Uterine smooth muscle cell (primary cell): ENCODE data around the gene SPEM1. TPM values are rescaled to one million over a fixed set of nuclear protein-coding genes. Genes with fewer than 3 reads are reported as not detected.

ENCODE experiments used
- total RNA-seq: library from RNA; depleted of rRNA; stranded (reverse); fragments of >200 nt; gene quantifications from 2 replicates; pipeline ENCODE4 v1.2.3, GENCODE V29; 2014

SPEM1 gene, protein sequence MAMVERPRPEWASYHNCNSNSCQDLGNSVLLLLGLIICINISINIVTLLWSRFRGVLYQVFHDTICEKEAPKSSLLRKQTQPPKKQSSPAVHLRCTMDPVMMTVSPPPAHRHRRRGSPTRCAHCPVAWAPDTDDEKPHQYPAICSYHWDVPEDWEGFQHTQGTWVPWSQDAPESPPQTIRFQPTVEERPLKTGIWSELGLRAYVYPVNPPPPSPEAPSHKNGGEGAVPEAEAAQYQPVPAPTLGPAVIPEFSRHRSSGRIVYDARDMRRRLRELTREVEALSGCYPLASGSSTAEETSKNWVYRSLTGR
- total RNA-seq: not detected in 2 replicates

GRCh38 chr17:7419819-7420610 is at the start of gene SPEM1:
SPEM1 (plus strand) TSS chr17:7420324; CDS start chr17:7420385, 61 bp downstream.

DNA sequence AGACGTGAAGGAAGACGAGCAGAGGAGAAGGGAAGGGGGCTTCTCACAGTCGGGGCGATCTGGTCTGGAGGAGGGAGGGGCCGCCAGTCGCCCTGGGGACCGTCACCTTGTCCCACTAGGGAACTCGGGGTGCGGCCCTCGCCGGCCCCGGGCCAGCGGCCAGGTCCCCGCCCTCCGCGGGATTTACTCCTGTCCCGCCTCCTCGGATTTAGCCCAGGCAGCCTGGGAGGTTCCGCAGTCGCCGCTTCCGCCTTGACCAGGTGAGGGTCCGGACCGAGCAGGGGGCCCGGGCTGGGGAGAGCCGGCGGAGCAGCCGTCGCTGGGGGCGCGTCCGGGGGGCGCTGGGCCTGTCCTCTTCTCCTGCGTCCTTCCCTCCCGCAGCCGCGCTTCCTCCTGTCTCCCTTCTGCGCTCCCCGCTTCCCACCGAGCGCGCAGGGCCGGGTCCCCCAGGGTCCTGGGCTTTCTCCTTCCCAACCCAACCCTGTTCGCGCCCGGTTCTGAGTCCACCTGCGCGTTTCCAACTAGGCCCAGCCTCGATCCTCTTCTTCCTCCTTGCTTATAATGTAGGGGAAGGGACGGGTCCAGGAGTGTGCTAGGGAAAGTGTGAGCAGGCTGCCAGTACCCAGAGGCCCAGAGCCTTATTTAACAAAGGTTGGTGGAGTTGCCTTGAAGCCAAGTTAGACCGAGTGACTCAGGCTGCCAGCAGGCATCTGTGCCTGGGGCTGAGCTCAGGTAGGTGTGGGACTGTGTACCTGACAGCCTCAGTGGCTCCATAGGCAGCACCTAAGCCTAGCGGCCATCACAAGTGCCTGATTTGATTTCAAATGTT is 39.1 kb upstream of the SPEM1 start, which contains the start of gene TNK1:
Gene TNK1 (plus strand): TSS at position 235 of the 829 bp plus-strand sequence. CDS start 1,838 bp downstream, outside the sequence.

GRCh38 chr17:7394452-7395191 is 25.5 kb upstream of the SPEM1 start, which contains the start of gene PLSCR3:
PLSCR3 (minus strand) TSS chr17:7394525; CDS start chr17:7394110, 415 bp downstream.

GRCh38 chr17:7403977-7404736 is 16.0 kb upstream of the SPEM1 start, which contains the start of gene TMEM256:
TMEM256 (minus strand) TSS chr17:7404097; CDS start chr17:7404084, 13 bp downstream.

DNA sequence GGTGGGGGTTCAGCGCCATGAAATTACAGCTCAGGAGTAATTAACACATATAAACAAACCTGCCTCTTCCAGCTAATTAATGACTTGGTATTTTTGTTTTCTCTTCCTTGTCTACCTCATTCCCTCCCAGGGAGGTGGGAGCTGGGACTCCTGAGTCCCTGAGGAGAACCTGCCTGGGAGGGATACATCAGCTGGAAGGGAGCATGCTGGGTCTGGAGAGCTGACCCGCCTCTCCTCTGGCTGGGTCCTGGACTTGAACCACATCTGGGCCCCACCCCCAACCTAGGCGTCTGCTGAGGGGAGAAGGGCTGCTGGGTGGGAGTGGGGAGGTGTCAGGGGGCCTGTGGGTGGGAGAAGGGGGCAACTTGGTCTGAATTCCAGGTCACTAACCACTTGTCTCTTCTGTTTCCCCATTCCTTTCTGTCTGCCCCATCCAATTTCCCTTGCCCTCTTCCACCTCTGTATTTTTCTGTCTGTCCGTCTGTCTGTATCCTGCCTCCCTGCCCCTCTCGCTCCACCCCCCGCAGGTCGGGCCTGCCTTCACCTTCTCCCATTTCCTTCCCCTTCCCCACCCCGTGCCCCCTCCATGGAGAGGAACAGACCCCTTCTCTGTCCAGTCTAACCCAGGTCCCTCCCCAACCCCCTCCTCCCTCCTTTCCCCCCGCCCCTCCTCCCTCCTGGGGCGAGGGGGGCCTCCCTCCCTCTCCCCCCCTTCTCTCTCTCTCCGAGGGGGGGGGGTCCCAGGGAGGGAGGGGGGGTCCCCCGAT is 12.5 kb upstream of the SPEM1 start, which contains the start of gene NLGN2:
Gene NLGN2 (plus strand): TSS at position 361 of the 767 bp plus-strand sequence. CDS start 411 bp downstream, outside the sequence.

DNA sequence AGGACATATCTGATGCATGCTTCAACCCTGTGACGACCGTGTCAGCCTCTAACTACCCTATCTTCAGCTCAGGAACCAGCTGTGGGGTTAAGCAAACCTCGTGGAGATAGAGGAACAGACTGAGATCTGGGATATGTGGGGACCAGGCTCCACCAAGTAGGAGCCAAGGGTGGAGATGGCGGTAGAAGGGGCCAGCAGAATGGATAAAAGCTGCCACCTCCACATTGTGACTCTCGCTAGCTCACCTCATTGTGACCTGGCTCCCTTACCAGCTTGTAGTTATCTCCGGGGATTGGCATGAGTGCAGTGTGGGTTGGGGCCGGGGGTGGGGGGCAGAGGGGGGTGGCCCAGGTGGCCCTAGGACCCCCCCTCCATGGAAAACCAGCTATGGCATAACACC is 5.2 kb downstream of the SPEM1 start, which contains the start of gene SPEM2:
Gene SPEM2 (plus strand): TSS at position 301 of the 400 bp plus-strand sequence. CDS start 73 bp downstream, at position 374.

DNA sequence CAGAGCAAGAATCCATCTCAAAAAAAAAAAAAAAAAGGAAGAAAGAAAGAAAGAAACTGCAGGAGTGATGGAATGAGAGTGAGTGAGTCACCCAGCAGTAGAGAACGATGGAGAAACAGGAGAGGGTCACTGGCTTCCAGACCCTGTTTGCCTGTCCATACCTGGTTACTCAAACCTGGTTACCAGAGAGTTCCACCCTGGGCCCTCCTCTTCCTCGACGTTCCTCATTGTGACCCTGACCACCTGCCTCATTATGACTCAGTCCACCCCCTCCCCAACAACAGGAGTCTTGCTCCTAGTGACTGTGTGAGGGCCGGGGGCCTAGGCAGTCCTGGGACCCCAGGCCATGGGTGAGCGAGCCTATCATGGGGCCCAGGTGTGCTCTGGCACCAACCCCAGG is 8.4 kb downstream of the SPEM1 start, which contains the start of gene SPEM3:
Gene SPEM3 (plus strand): TSS at position 301 of the 400 bp plus-strand sequence. CDS start 46 bp downstream, at position 347.

DNA sequence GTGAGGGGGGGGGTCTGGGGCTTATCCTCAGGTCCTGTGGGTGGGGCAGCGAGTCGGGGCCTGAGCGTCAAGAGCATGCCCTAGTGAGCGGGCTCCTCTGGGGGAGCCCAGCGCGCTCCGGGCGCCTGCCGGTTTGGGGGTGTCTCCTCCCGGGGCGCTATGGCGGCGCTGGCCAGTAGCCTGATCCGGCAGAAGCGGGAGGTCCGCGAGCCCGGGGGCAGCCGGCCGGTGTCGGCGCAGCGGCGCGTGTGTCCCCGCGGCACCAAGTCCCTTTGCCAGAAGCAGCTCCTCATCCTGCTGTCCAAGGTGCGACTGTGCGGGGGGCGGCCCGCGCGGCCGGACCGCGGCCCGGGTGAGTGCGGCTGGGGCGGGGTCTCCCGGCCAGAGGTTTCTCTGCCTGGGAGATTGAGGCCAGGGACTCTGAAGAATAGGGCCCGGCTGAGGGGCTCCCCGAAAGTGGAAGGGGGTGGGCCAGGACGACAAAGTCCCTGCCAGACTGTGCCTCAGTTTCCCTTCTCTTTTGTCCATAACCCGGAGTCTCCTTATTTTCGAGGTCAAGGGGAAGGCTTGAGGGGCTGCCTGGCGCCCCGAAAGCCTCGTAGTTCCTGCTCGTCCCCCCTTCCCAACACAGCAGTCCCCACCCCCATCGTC is 19.5 kb downstream of the SPEM1 start, which contains the start of gene FGF11:
Gene FGF11 (plus strand): TSS at position 51 of the 651 bp plus-strand sequence. CDS start 109 bp downstream, at position 160.

DNA sequence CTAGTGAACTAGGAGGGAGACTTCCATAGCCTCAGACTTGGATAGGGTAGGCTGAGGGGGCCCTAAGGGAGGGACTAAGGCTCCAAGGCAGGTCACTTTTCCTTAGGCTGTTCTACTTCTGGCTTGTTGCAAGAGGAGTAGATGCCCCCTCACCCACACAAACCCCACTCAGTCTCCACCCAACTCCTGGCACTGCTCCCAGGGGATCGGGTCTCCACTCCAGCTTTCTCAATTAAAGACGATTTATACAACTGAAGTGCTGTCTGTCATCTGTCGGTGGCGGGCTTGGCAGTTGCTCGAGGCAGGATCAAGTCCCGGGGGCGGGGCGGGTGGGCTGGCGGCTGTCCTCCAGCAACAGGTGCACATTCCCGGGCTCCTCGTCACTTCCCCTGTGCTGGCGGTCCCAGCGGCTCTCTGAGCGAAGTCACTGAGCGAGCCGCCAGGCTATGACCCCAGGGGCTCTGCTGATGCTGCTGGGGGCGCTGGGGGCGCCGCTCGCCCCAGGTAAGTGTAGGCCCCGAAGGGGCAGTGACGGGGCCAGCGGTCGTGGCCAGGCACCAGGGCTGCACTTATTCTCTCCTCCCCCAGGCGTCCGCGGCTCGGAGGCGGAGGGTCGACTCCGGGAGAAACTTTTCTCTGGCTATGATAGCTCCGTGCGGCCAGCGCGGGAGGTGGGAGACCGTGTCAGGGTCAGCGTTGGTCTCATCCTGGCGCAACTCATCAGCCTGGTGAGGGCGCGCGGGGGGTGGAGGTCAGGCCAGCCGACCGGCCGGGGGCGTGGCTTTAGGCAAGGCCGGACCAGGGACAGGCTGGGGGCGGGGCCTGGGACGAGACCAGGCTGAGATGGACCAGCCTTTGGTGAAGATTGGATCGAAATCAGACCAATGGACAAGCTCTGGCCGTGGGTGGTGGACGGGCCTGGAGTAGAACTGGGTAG is 24.8 kb downstream of the SPEM1 start, which contains the start of gene CHRNB1:
Gene CHRNB1 (plus strand): TSS at position 380 of the 937 bp plus-strand sequence. CDS start 67 bp downstream, at position 447.

Other genes with a start within 250 kb of the SPEM1 start
- gene ASGR1, start 241.0 kb upstream of the SPEM1 start, total RNA-seq: 1.3 and 1.4 TPM in 2 replicates
- gene DLG4, start 200.5 kb upstream of the SPEM1 start, total RNA-seq: 15.9 and 19.2 TPM in 2 replicates
- gene ACADVL, start 200.4 kb upstream of the SPEM1 start, total RNA-seq: 162 and 238 TPM in 2 replicates
- 95.3 and 99.5 TPM in 2 replicates for gene DVL2, start 185.8 kb upstream of the SPEM1 start, total RNA-seq
- gene PHF23, start 180.9 kb upstream of the SPEM1 start, total RNA-seq: 42.5 and 45.5 TPM in 2 replicates
- 74.6 and 149 TPM in 2 replicates for gene GABARAP, start 177.9 kb upstream of the SPEM1 start, total RNA-seq
- gene CTDNEP1, start 168.6 kb upstream of the SPEM1 start, total RNA-seq: 25.7 and 27.9 TPM in 2 replicates
- gene ELP5, start 168.1 kb upstream of the SPEM1 start, total RNA-seq: 33.0 and 35.5 TPM in 2 replicates
- gene CLDN7, start 157.8 kb upstream of the SPEM1 start, total RNA-seq: 2.1 and 4.5 TPM in 2 replicates
- gene SLC2A4, start 138.6 kb upstream of the SPEM1 start, total RNA-seq: under 0.01 TPM in 2 replicates
- under 0.01 TPM in 2 replicates for gene YBX2, start 125.7 kb upstream of the SPEM1 start, total RNA-seq
- 450 and 1,318 TPM in 2 replicates for gene EIF5A, start 112.7 kb upstream of the SPEM1 start, total RNA-seq
- gene GPS2, start 105.0 kb upstream of the SPEM1 start, total RNA-seq: 34.6 and 43.2 TPM in 2 replicates
- 24.0 and 32.6 TPM in 2 replicates for gene NEURL4, start 91.0 kb upstream of the SPEM1 start, total RNA-seq
- 2.4 and 5.7 TPM in 2 replicates for gene ACAP1, start 83.8 kb upstream of the SPEM1 start, total RNA-seq
- gene KCTD11, start 68.2 kb upstream of the SPEM1 start, total RNA-seq: 6.5 and 9.4 TPM in 2 replicates
- not detected in 2 replicates for gene TMEM95, start 65.2 kb upstream of the SPEM1 start, total RNA-seq
- gene TNK1, start 39.2 kb upstream of the SPEM1 start, total RNA-seq: under 0.01 and 0.66 TPM in 2 replicates
- gene PLSCR3, start 25.8 kb upstream of the SPEM1 start, total RNA-seq: 11.4 and 20.5 TPM in 2 replicates
- 69.7 and 102 TPM in 2 replicates for gene TMEM256, start 16.2 kb upstream of the SPEM1 start, total RNA-seq
- 8.2 and 10.7 TPM in 2 replicates for gene NLGN2, start 12.5 kb upstream of the SPEM1 start, total RNA-seq
- gene SPEM2, start 5.3 kb downstream of the SPEM1 start, total RNA-seq: not detected in 2 replicates
- not detected in 2 replicates for gene SPEM3, start 8.5 kb downstream of the SPEM1 start, total RNA-seq
- gene TMEM102, start 15.1 kb downstream of the SPEM1 start, total RNA-seq: 1.2 and 2.2 TPM in 2 replicates
- 0.77 and 1.7 TPM in 2 replicates for gene FGF11, start 19.2 kb downstream of the SPEM1 start, total RNA-seq
- 3.4 and 6.6 TPM in 2 replicates for gene CHRNB1, start 24.7 kb downstream of the SPEM1 start, total RNA-seq
- gene ZBTB4, start 59.3 kb downstream of the SPEM1 start, total RNA-seq: 14.8 and 24.1 TPM in 2 replicates
- gene SLC35G6, start 61.1 kb downstream of the SPEM1 start, total RNA-seq: not detected in 2 replicates
- gene POLR2A, start 64.0 kb downstream of the SPEM1 start, total RNA-seq: 90.6 and 114 TPM in 2 replicates
- gene TNFSF12, start 128.7 kb downstream of the SPEM1 start, total RNA-seq: 6.1 and 10.0 TPM in 2 replicates
- 0.44 and 0.75 TPM in 2 replicates for gene TNFSF13, start 138.4 kb downstream of the SPEM1 start, total RNA-seq
- gene SENP3, start 141.6 kb downstream of the SPEM1 start, total RNA-seq: 73.1 and 83.8 TPM in 2 replicates
- gene CD68, start 159.3 kb downstream of the SPEM1 start, total RNA-seq: 12.8 and 16.2 TPM in 2 replicates
- gene MPDU1, start 163.5 kb downstream of the SPEM1 start, total RNA-seq: 77.5 and 140 TPM in 2 replicates
- 0.12 and 0.33 TPM in 2 replicates for gene SOX15, start 169.8 kb downstream of the SPEM1 start, total RNA-seq
- gene FXR2, start 194.6 kb downstream of the SPEM1 start, total RNA-seq: 62.0 and 65.4 TPM in 2 replicates
- 30.0 and 43.9 TPM in 2 replicates for gene SAT2, start 207.5 kb downstream of the SPEM1 start, total RNA-seq
- gene SHBG, start 209.8 kb downstream of the SPEM1 start, total RNA-seq: 0.11 and 0.37 TPM in 2 replicates
- gene ATP1B2, start 230.6 kb downstream of the SPEM1 start, total RNA-seq: not detected in 2 replicates